ENCODE measurements around the gene TLCD5.
A peak's percentile ranks its signal among the peaks of the same experiment; 100 is the strongest.

TLCD5 gene

DNA sequence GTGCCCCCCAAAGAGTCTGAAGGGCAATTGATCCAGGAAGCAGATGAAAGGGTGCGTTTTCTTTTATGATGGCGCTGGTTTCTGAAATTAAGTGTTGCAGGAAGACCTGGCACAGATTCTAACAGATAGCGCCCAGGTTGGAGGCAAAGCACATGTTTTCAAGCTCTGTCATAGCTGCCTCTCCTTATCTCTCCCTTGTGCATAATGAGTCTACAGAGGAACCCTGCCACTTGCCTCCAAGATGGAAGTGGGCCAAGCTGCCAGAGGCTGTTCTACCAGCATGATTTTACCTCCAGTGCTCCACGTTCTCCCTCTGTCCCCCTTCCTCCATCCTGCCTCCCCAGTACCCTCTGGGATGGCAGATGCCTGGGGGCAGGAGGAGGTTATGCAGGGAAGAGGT, 30.0 kb upstream of the TLCD5 start:
- H3K4me3 ChIP-seq (ENCODE audit: control insufficient read depth, low read depth, low read length) = no peak overlapping the region
- DNase-seq (ENCODE audit: low read depth) = no peak
- TF ChIP-seq, protein P1, sequence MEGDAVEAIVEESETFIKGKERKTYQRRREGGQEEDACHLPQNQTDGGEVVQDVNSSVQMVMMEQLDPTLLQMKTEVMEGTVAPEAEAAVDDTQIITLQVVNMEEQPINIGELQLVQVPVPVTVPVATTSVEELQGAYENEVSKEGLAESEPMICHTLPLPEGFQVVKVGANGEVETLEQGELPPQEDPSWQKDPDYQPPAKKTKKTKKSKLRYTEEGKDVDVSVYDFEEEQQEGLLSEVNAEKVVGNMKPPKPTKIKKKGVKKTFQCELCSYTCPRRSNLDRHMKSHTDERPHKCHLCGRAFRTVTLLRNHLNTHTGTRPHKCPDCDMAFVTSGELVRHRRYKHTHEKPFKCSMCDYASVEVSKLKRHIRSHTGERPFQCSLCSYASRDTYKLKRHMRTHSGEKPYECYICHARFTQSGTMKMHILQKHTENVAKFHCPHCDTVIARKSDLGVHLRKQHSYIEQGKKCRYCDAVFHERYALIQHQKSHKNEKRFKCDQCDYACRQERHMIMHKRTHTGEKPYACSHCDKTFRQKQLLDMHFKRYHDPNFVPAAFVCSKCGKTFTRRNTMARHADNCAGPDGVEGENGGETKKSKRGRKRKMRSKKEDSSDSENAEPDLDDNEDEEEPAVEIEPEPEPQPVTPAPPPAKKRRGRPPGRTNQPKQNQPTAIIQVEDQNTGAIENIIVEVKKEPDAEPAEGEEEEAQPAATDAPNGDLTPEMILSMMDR (IDR thresholded peaks at IDR 0.05; ENCODE audit: control insufficient read depth, insufficient read depth, low read depth, low read length, missing control alignments) = no peak

GRCh38 chr11:120296554-120296953, 28.5 kb upstream of the TLCD5 start:
- no peak overlapping the region for H3K4me3 ChIP-seq (ENCODE audit: control insufficient read depth, low read depth, low read length)
- TF ChIP-seq, protein P1 (IDR thresholded peaks at IDR 0.05; ENCODE audit: control insufficient read depth, insufficient read depth, low read depth, low read length, missing control alignments) = no peak
- no peak for DNase-seq (ENCODE audit: low read depth)

DNA sequence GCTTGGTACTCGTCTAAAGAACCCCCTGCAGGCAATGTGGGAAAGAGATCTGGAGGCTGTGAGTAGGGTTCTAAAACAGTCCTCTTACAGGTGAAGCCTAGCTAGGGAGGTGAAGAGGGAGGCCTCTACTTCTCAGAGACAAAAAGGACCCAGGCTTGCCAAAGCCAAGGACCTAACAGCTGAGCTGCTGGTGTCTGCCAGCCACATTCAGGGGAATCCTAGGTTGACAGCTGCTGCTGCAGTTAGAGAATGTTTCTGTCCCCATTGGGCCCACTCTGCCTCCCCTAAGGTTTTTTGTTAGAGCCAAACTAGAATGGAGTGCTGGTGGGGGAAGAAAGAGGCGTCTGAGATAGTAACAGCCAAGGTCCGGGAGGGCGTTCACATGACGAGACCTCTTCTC, 26.6 kb upstream of the TLCD5 start:
- DNase-seq (ENCODE audit: low read depth) = no peak
- no peak overlapping the region for H3K4me3 ChIP-seq (ENCODE audit: control insufficient read depth, low read depth, low read length)
- TF ChIP-seq, protein P1 (IDR thresholded peaks at IDR 0.05; ENCODE audit: control insufficient read depth, insufficient read depth, low read depth, low read length, missing control alignments) = no peak

DNA sequence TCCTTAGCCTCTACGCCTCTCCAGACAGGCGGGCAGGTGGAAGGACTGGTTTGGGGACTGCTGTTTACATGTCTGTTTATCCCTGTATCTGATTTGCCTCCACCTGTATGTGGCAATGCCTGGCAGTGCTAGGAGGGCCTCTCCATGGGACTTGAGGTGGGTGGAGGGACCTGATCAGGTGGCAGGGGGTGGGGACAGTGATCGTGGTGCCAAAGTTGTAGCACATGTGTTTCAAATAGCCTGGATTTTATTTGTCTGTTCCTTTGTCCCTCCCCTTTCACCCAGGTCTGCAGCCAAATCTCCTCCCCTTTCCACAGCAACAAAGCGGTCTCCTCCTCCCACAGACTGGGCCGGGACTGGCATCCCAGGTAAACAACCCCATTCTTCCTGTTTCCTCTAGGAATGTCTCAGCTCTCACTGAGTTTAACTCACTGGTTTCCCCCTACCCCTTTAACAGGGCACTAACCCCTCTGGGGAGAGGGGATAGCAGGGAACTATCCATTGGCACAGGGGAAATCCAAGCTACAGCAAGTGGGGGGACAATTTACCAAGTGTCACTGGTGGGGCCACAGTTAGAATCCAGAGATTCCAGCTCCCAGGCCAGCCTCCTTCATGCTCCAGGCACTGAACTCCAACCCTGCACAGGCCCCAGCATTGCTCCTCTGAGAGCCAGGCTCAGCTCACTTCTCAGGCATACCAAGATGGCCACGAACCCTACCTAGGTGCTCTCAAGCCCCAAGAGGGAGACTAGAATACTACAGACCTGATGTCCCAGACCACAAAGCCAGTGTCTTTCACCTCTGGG, 22.9 kb upstream of the TLCD5 start:
- DNase-seq (ENCODE audit: low read depth) = no peak
- TF ChIP-seq, protein P1 (IDR thresholded peaks at IDR 0.05; ENCODE audit: control insufficient read depth, insufficient read depth, low read depth, low read length, missing control alignments) = no peak
- H3K4me3 ChIP-seq (ENCODE audit: control insufficient read depth, low read depth, low read length) = no peak overlapping the region

DNA sequence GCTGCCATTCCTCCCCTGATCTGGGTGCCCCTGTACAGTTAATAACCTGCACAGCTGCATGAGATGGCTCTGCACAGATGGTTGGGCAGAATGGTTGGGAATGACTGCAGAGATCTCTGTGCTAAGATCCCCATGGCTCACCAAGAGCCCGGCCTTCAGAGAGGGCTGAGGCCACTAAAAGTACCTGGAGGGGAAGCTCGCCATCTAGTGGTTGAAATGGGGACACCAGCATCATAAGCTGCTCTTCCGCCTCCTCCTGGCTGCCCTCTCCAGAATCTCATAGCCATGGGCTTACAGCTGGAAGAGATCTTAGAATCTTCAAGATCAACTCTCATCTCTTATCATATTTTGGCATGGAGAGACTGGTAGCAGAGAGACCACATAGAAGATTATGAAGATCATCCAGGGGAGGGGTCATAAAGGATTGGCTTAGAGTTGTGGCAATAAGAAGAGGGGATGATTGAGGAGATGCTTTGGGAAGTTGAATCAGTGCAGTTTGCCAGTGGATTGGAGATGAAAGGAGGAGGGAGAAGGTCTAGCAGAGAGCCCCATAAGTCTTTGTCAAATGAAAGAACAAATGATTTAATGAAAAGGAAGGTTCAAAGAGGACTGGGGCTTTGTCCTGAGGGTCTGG, 22.0 kb upstream of the TLCD5 start:
- no peak overlapping the region for H3K4me3 ChIP-seq (ENCODE audit: control insufficient read depth, low read depth, low read length)
- TF ChIP-seq, protein P1 (IDR thresholded peaks at IDR 0.05; ENCODE audit: control insufficient read depth, insufficient read depth, low read depth, low read length, missing control alignments) = peak; percentile 99
- DNase-seq (ENCODE audit: low read depth) = peak; percentile 47

DNA sequence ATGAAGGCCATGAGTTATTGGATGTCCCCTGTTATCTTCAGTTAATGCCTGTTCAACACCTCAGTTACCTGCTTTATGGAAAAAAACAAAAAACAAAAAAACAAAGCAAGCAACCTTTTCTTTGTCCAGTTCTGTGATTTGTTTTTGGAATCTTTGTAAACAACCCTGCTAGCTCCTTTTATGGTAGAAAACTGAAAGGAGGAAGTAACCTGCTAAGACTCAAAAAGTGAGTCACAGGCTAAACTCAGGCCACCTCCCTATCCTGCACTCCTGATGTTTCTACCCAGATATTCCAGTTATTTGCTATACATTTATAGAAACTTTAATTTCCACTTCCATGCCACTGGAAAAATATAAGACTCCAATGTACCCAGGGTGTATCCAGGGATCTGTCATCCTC, 20.6 kb upstream of the TLCD5 start:
- TF ChIP-seq, protein P1 (IDR thresholded peaks at IDR 0.05; ENCODE audit: control insufficient read depth, insufficient read depth, low read depth, low read length, missing control alignments) = no peak
- H3K4me3 ChIP-seq (ENCODE audit: control insufficient read depth, low read depth, low read length) = no peak overlapping the region
- no peak for DNase-seq (ENCODE audit: low read depth)

Data from AG09309 (cell line).